ENCODE results near the gene RNASE12.

DNA sequence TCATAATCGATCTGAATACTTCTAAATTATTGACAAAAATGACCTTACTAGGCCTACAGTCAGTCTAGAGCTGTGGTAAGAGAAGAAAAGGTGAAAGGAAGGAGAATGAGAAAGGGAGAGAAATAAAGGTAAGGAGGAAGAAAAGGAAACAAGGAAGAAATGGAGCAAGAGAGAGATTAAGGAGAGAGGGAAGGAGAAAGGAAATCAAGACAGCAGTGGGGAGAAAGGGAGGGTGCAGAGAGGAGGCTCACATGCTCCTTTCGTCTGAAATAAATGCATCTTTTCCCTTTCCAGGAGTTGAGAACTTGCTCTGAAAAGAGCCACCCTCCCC, 34.0 kb downstream of the RNASE12 start:
- TF ChIP-seq POLR2AphosphoS5 (IDR thresholded peaks at IDR 0.05; ENCODE audit: insufficient read depth, low read depth, low read length) (no peak), MYC (IDR thresholded peaks at IDR 0.05; ENCODE audit: low read depth, low read length) (no peak), POLR2A (IDR thresholded peaks at IDR 0.05; ENCODE audit: low read depth, low read length) (no peak), MAX (IDR thresholded peaks at IDR 0.05; ENCODE audit: insufficient read depth, insufficient read length) (no peak)
